KMS-11 (cell line): ENCODE data around the gene P2RY11.

Source experiments
- H2AFZ ChIP-seq: fragments of 200-600 bp; sonication (generic); 2 replicates; pipeline ENCODE4 v1.6.1; 2016; ENCODE audit warnings: antibody characterized with exemption, mixed run types, low read depth
- H3K27ac ChIP-seq: fragments of 200-600 bp; sonication (generic); 2 replicates; pipeline ENCODE4 v1.6.1; 2016; ENCODE audit warnings: mild to moderate bottlenecking, mixed run types
- H3K27me3 ChIP-seq: fragments of 200-600 bp; sonication (generic); 2 replicates; pipeline ENCODE4 v1.6.1; 2017; ENCODE audit warnings: mild to moderate bottlenecking, low read depth, mixed run types, moderate library complexity; ENCODE audit not compliant: insufficient read depth
- H3K36me3 ChIP-seq: fragments of 200-600 bp; sonication (generic); 2 replicates; pipeline ENCODE4 v1.6.1; 2017; ENCODE audit warnings: mild to moderate bottlenecking, mixed run types; ENCODE audit not compliant: insufficient read depth
- H3K4me1 ChIP-seq: fragments of 200-600 bp; sonication (generic); 2 replicates; pipeline ENCODE4 v1.6.1; 2016; ENCODE audit warnings: mild to moderate bottlenecking, low read depth, mixed run types; ENCODE audit not compliant: poor library complexity, severe bottlenecking
- H3K4me2 ChIP-seq: fragments of 200-600 bp; sonication (generic); 2 replicates; pipeline ENCODE4 v1.7.0; 2016; ENCODE audit warnings: mild to moderate bottlenecking, mixed run types
- H3K4me3 ChIP-seq: fragments of 200-600 bp; sonication (generic); IDR thresholded peaks from 2 replicates; pipeline ENCODE4 v1.6.1; 2017; ENCODE audit warnings: low read depth, low read length, mixed read lengths; ENCODE audit not compliant: insufficient read depth
- H3K79me2 ChIP-seq: fragments of 200-600 bp; sonication (generic); 2 replicates; pipeline ENCODE4 v1.6.1; 2016; ENCODE audit warnings: low read depth, mixed run types; ENCODE audit not compliant: insufficient read depth
- H3K9ac ChIP-seq: fragments of 200-600 bp; sonication (generic); 2 replicates; pipeline ENCODE4 v1.6.1; 2016; ENCODE audit warnings: mild to moderate bottlenecking, mixed run types
- H4K20me1 ChIP-seq: fragments of 200-600 bp; sonication (generic); 2 replicates; pipeline ENCODE4 v1.6.1; 2016; ENCODE audit warnings: mild to moderate bottlenecking, mixed run types; ENCODE audit not compliant: insufficient read depth
- CTCF ChIP-seq: fragments of 200-600 bp; sonication (generic); conservative IDR thresholded peaks from 2 replicates; pipeline ENCODE4 v1.6.1; 2017; ENCODE audit warnings: low read depth, mild to moderate bottlenecking, antibody characterized with exemption, low read length, moderate library complexity, mixed read lengths

Gene P2RY11

GRCh38 chr19:10106100-10106936, 5.2 kb upstream of the P2RY11 start, which contains the start of gene PPAN:
Gene PPAN, plus strand, starts transcription at chr19:10106362. Its CDS starts 33 bp downstream, at chr19:10106395.
- H3K27ac ChIP-seq = peak within 1 kb of the TSS; percentile 62
- H3K36me3 ChIP-seq = peaks cover 20% of the 10 kb centered on the region; the same call in 1 of the 2 replicates
- H4K20me1 ChIP-seq = no peaks in the 10 kb centered on the region
- peaks cover 39% of the 10 kb centered on the region for H3K79me2 ChIP-seq
- no peak for TF ChIP-seq CTCF
- peak within 1 kb of the TSS; percentile 89 for H3K9ac ChIP-seq
- no peaks in the 10 kb centered on the region for H3K27me3 ChIP-seq
- H3K4me1 ChIP-seq = peaks cover 47% of the 10 kb centered on the region
- H3K4me3 ChIP-seq = no peak within 1 kb of the TSS
- peak within 1 kb of the TSS; percentile 93 for H3K4me2 ChIP-seq
- H2AFZ ChIP-seq = no peak within 1 kb of the TSS

DNA sequence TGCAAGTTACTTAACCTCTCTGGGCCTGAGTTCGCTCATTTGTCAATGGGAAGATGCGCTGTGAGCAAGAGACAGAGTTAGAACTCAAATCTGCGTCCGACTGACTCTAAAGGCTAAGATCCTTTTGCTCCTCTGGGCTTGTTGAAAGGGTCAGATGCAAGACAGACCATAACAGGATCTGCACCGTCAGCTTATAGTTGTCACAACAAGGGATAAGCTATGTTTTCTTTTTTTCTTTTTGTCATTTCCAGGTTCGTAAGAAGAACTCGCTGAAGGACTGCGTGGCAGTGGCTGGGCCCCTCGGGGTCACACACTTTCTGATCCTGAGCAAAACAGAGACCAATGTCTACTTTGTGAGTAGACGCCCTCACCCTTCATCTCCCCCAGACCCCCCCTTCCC, 4.2 kb upstream of the P2RY11 start:
- H3K4me2 ChIP-seq = peak overlapping the region; percentile 93
- peak overlapping the region; percentile 89 for H3K9ac ChIP-seq
- no peak overlapping the region for H3K4me3 ChIP-seq
- H3K36me3 ChIP-seq = peaks cover 20% of the 10 kb centered on the region; the same call in 1 of the 2 replicates
- H3K27ac ChIP-seq = peak overlapping the region; percentile 62
- H4K20me1 ChIP-seq = no peaks in the 10 kb centered on the region
- H2AFZ ChIP-seq = no peak overlapping the region
- peaks cover 57% of the 10 kb centered on the region for H3K4me1 ChIP-seq
- no peak for TF ChIP-seq CTCF
- peaks cover 39% of the 10 kb centered on the region for H3K79me2 ChIP-seq
- H3K27me3 ChIP-seq = no peaks in the 10 kb centered on the region

DNA sequence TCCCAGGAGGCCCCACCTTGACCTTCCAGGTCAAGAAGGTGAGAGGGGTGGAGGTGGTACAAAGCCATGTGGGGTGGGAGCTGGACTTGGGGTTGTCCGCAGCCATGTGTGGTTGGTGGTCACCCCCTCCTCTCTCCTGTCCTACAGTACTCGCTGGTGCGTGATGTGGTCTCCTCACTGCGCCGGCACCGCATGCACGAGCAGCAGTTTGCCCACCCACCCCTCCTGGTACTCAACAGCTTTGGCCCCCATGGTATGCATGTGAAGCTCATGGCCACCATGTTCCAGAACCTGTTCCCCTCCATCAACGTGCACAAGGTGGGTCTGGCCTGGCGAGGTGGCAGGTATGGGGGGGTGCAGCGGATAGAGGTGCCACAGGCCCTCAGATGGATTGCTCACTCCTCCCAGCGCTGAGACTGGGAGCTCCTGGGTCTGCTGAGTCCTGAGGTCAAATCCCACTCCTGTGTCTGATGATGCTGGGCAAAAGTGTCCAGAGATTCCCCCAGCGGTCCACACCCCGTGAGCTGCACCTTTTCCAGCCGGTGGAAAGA, 3.6 kb upstream of the P2RY11 start:
- H3K4me2 ChIP-seq = peak overlapping the region; percentile 93
- H3K4me3 ChIP-seq = no peak overlapping the region
- no peak overlapping the region for H3K27ac ChIP-seq
- H3K27me3 ChIP-seq = no peaks in the 10 kb centered on the region
- TF ChIP-seq CTCF = no peak
- peaks cover 39% of the 10 kb centered on the region for H3K79me2 ChIP-seq
- H3K36me3 ChIP-seq = peaks cover 20% of the 10 kb centered on the region; the same call in 1 of the 2 replicates
- H2AFZ ChIP-seq = no peak overlapping the region
- no peaks in the 10 kb centered on the region for H4K20me1 ChIP-seq
- peaks cover 63% of the 10 kb centered on the region for H3K4me1 ChIP-seq
- no peak overlapping the region; the same call in 1 of the 2 replicates for H3K9ac ChIP-seq

DNA sequence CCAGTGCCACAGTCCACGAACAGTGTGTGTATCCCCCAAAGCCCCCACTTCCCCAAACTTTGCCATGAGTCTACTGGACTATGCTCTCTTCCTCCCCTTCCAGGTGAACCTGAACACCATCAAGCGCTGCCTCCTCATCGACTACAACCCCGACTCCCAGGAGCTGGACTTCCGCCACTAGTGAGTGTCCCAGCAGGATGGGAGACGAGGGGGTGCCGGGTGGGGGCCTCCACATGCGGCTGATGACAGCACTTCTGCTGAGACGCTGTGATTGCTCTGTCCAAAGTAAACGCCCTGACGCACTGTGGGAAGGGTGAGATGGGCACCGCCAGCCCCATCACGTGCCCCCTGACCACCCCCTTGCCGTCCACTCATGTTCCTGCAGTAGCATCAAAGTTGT, 2.0 kb upstream of the P2RY11 start:
- H3K79me2 ChIP-seq = peaks cover 39% of the 10 kb centered on the region
- H3K27me3 ChIP-seq = no peaks in the 10 kb centered on the region

More for the DNA sequence above, 2.0 kb upstream of the P2RY11 start:
- Histone ChIP-seq H3K27ac (no peak overlapping the region), H4K20me1 (no peaks in the 10 kb centered on the region), H3K36me3 (peaks cover 20% of the 10 kb centered on the region; the same call in 1 of the 2 replicates), H3K9ac (no peak overlapping the region), H2AFZ (no peak overlapping the region), H3K4me2 (no peak overlapping the region), H3K4me3 (no peak overlapping the region), H3K4me1 (peaks cover 70% of the 10 kb centered on the region)
- TF ChIP-seq CTCF = no peak
